HG03378 (cell line): ENCODE data around the gene CEP41.
A peak's percentile ranks its signal among the peaks of the same experiment; 100 is the strongest.

Source experiments
- ATAC-seq: cut with Tn5 transposase; IDR thresholded peaks from one replicate; pipeline ENCODE4 v1.9.1; 2021; ENCODE audit warnings: mild to moderate bottlenecking, moderate library complexity; ENCODE audit not compliant: unreplicated experiment

The CEP41 gene, protein sequence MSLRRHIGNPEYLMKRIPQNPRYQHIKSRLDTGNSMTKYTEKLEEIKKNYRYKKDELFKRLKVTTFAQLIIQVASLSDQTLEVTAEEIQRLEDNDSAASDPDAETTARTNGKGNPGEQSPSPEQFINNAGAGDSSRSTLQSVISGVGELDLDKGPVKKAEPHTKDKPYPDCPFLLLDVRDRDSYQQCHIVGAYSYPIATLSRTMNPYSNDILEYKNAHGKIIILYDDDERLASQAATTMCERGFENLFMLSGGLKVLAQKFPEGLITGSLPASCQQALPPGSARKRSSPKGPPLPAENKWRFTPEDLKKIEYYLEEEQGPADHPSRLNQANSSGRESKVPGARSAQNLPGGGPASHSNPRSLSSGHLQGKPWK

DNA sequence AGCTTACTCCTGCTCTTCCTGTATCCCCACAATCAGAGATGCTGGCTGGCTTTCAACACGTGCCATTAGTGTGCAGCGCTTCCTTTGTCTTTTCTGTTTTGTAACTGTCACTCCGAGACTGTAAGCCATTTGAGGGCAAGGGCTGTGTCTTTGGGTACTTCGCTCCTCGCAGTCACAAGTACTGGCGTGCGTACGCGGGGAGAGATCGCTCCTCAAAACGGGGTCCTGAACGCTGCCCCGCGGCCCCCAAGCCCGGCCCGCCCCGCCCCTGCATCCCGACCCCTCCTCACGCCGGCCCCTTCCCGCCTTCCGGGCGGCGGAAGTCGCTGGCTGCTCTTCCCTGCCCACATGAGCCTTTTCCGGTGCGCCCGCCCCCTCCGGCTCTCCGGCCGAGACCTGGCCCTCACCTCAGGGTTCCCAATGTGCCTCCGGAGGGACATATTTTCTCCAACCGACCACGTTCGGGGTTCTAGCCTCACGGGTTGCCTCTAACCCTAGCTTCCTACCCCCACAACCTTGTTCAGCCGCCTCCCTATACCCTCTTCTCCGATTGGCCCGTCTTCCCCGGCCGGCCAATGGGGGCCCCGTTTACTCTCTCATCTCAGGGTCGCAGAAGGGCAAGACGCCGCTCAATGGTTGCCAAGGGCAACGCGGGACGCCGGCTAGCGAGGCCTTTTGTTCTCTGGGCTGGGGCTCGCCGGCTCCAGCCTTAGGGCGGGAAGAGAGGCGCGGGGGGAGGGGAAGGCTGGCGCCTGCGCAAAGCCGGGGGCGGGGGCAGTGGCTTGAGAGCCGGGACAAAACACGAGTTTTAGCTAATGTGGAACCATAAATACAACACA, at the start of gene CEP41:
CEP41 (minus strand) TSS at position 490 of the 839 bp plus-strand sequence; CDS start at position 440, 50 bp downstream.
- ATAC-seq, result peak; percentile 91

DNA sequence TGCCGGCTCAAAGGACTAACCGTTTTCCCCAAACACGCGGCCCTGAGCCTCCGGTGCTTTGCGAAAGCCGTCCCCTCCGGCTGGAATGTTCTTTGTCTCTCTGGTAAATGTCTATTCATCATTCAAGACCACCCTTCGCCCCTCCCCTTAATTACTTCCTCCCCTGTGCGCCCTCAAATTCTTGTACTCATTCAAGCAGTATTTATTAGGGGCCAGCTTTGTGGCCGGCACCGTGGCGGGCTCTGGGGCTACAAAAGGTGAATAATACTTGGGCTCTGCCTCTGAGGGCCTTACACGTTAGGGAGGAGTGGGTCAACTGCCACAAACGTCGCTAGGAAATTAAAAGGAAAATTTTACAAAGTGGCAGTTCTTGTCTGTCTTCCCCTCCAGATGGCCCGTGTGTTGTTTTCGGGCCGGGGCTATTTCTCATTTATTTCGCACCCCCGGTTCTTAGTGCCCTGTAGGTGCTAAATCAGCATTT, 49.5 kb upstream of the CEP41 start:
- no peak for ATAC-seq

DNA sequence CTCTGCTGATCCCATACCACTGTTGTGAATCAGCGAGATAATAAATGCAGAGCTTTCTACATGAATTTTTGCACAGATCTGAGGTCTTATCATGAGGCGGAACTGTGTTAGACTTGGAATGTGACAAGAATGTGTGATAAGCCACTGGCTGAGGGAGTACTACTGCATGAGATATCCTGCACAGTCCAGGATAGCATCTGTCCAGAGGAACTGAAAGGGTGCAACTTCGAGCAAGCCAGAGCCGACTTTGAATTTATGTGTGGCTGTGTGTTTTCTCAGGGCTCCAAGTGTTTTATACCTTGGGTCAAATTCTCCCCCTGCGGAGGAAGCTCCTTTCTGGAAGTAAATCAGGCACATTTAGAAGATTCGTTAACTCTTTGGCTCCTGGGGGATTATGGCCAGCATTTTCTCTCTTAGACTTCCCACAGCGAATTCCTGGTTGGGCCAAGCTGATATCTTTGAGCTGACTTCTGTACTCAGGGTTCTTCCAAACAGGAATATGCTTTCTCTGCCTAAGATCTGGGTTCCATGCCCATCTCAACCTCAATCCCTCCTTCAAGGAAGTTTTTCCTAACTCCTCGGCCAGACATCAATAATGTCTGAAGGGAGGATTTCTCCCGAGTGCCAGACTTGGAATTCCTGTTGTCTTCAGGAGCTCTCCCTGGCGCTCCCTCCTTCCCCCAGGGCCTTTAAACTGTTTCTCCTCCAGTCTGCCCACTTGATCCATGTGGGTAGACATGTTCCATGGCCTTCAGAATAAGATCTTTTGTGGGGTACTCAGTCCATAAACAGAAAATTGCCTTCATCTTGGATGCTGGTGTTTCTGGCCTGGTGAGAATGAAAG, 48.5 kb upstream of the CEP41 start:
- no peak for ATAC-seq

DNA sequence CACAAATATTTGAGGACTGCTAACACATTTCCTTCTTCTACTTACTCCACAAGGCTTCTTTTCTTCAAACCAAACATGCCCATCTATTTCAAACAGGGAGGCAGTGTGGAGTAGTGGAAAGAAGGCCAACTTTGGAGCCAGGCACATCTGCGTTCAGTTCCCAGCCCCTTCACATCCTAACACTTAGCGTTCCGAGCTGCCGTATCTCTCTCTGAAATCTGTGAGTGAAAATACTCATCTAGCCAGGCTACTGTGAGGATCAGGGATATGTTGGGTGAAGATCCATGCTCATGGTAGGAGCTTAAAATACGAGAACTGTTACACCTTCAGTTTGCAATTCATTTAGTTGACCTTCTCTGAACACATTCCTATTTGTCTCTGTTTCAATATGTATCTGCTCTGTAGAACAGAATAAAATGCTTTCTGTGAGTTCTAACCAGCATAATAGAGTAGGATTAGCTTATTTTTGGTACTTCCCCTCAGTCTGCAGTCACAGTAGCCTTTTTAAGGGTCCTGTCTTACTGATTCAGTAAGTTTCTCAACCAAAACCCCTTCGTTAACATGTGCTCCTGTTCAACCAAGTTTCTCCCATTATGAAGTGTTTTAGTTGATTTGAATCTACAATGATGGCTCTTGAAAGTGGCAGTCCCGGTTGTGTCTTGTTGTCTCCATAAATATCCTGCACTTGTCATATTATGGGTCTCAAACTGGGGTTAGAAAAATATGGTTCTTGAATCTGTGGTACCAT, 47.8 kb upstream of the CEP41 start:
- ATAC-seq, result no peak

DNA sequence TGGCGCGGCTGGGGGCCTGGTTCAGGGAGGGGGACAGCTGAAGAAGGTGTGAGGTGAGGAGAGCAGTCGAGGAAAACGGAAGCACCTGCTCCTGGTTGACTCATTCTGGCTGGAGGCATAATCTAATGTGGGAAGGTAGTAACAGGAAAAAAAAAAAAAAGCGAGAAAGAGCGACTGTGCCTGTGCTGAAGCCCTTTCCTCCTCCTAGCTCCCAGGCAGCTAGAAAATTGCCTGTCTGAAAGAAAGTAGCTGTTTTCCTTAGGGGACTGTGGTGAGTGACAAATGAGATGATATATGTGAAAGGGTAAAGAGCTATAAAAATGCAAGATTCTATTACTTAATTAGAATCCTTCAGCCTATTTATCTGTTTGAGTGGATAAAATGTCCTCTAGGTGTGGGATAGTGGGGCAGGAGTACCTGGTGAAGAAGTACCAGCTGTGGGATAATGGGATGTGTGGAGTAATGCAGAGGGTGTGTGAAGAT, 46.2 kb upstream of the CEP41 start:
- no peak for ATAC-seq

DNA sequence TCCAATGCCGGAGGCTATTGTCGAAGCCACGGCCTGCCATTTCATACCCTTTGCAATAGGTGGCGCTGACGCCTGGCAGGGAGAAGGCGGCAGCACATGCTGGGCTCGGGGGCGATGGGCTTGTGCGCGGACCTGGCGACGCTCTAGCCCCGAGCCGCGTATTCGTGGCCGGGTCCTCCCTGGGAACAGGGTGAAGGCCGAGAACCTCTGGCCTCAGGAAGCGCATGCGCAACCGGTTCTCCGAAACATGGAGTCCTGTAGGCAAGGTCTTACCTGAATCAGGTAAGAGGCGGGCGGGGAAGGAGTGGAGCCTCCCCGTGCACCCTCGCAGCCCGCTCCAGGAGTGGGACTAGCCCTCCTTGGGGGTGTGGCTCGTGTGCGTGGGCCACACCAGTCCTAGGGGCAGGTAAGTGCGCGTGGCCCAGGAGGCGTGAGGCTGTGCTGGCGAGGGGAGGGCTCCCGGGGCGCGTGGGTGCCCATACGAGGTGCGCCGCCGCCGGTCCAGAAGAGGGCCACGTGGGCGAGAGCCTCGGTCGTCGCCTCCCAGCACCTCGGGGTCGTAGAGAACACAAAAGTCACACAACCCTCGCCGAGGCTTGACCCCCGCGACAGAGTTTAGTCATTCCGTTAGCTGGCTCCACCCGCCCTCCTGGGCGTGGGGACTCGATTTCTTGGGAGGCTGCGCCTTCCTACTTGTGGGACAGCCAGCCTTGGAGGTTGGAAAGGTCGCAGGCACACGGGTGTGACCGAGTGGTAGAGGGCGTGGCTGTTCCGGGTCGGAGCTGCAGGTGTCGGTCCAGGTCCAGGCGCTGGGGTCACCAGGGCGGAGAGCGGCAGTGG, 45.5 kb upstream of the CEP41 start:
- no peak for ATAC-seq

DNA sequence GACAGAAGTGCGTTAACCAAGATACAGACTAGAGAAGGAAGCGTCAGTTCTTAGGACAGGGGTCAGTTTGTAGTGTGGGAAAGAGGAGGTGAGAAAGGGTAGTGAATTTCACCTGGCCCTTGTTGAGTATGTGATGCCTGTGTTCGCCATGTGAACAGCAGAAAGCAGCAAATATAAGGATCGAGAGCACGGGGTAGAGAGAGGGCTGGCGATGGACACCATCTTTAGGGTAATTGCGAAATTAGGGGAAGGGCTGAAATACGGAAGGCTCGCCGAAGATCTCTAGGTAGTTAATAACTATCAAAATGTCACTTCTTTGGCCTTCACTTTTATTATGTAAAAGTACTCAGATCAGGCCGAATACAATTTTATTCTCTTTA, 44.9 kb upstream of the CEP41 start:
- ATAC-seq, result no peak

DNA sequence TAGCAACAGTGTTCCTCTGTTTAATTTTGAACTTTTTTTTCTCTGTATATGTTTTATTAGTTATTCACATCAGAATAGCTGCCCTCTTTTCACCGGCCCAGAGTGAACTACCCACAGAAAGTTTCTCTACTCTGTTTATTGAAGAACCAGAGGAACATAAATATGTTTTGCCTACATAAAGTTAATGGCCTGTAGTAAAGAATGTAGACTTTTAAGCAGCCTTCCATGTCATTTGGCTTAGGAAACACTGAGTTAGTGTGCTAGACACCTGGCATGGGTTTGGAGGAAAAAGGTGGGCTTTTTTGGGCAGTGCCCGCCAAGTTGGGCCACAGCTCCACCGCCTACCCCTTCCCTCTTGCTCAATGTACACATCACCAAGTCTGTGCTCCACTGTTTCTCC, 42.2 kb upstream of the CEP41 start:
- no peak for ATAC-seq

DNA sequence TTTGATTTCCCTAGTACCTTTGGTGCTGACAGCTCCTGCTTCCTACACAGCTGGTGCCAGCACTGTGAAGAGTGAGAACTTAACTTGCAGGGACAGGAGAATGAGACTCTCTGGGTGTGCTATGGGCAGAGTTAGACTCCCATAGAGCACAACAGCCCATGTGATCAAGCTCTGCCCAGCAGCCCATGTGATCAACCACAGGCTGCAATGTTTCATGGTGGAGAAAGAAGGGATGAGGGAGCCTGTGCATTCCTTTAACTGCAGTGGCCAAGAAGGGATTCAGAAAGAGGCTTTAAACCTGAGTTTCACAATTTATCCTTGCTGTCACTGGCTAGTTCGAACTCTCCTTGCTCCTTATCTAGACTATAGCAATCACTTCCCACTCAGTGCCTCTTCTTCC, 41.1 kb upstream of the CEP41 start:
- ATAC-seq, result no peak

DNA sequence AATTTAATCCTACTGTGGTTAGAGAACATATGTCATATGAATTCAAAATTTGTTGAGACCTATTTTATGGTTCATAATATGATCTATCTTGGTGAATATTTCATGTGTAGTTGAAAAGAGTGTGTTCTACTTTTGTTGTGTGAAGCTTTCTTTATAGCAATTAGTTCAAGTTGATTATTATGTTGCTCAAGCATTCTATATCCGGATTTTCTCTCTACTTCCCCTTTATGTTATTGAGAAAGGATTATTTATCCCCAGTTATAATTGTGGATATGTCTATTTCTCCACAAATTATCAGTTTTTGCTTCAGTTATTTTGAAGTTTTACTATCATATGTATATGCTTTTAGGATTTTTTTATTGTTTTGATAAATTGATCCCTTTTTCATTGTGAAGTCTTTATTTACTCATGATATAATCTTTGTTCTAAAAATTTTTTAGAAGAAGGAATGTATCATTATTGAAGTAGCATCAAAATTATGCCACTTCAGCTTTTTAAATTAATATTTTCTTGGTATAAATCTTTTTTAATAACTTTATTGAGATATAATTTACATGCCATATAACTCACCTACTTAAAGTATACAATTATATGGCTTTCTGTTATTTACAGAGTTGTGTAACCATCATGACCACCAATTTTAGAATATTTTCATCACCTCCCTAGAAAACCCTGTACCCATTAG, 39.0 kb upstream of the CEP41 start:
- no peak for ATAC-seq

DNA sequence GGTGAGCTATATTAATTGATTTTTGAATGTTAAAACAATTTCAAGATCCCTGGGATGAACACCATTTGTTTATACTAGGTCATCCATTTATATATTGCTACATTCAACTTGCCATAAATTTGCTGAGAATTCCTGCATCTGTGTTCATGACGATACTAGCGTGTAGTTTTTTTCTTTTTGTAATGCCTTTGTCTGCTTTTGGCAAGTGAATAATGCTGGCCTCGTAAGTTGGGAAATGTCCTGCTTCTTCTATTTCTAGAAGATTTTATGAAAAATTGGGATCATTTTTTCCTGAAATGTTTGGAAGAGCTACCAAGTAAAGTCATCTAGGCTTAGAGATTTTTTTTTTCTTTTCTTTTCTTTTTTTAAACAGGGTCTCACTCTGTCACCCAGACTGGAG, 38.2 kb upstream of the CEP41 start:
- ATAC-seq, result no peak

DNA sequence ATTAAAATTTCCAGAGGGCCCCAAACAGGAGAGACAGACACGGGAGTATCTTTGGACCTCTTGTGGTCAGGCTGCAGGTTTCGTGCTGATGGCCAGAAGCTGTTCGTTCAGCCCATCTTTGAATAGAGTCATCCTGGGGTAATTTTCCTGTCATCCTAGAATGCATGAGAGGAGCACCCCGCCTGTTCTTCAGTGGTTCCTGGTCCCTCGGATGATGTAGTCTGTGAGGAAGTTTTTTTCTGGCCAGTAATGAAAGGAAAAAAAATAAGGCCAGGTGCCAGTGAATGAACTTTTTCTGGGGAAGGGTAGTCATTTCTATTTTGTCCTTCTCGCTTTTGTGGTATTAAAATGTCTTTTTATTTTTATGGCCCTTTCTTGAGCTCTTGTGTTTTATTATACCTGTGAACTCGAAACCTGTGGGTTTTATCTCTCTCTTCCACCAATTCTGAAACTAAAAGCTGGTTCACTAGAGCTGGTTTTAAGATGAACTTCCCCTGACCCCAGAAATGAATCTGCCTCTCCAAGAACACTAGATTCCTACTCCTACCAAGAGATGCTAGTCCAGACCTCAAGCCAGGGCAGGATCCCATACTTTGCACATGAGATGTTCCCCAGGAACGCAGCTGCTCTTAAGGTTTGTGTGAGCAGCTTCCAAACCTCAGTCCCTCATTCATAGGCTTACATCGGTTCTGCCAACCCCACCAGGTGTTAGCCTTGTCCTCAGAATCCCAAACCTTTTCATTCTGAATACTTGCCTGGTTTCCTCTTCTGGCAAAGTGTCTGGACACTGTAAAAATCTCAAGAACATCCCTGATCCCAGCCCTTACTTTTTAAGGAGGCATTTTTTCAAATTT, 35.7 kb upstream of the CEP41 start:
- peak; percentile 95 for ATAC-seq

DNA sequence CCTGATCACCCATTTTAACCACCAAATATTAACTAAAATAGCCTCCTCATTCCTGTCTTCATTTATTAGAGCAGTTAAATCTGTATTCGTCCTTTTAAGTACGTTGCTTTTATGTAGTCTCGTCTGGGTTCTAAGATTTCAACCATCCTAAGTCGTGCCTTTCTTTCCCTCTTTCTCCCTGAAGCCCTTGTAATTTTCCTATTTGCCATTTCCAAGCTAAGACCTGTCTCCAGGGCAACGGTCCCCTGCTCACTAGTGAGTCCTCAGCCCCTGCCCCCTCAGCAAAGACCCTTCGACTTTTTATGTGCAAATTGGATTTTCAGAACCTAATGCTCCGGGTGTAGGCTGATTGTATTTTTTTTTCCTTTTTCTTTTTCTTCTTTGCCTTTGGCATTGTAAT, 35.0 kb upstream of the CEP41 start:
- ATAC-seq, result no peak

DNA sequence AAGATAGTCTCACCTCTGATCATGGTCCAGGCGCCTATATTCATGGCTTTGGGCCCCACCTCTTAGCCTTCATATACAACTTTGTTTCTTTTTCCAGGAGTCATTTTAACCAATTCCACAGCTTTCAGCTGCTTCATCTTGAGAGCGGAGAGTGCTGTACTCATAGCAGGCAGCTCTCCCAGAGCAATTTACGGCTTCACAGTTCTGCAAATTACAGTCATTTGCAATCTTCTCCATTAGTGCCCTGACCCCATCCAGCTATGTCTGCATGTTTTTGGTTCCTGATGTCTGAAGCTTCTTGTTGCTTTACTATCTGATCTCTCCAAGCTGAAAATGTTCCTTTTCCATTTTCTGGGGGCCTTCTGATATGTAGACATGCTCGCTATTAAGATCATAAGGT, 33.1 kb upstream of the CEP41 start:
- ATAC-seq, result no peak

DNA sequence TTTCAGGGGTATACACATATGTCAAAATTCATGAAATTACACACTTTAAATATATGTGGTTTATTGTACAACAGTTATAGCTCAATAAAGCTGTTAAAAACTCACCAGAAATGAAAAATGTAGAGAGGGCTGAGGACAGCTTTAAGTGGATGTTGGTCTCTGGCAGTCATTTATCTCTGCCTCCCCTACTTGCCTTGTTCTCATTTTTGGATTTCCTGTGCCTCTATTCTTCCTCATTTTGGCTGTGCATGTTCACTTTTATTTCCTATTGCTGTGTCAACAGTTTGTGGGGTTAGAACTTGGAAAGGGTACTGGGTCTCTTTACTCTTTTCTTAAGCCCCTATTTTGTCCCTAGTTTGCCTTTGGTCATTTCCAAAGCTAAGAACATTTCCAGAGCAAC, 32.5 kb upstream of the CEP41 start:
- no peak for ATAC-seq

DNA sequence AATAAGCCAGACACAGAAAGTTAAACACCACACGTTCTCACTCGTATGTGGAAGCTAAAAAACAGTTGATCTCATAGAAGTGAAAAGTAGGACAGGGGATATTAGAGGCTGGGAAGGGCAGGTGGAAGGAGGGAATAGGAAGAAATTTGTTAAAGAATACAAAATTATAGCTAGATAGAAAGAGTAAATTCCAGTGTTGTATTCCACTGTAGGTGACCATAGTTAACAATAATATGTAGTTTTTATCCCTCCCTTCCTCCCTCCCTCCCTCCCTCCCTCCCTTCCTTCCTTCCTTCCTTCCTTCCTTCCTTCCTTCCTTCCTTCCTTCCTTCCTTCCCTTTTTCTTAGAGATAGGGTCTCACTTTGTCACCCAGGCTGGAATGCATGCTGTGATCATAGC, 31.2 kb upstream of the CEP41 start:
- ATAC-seq, result no peak

DNA sequence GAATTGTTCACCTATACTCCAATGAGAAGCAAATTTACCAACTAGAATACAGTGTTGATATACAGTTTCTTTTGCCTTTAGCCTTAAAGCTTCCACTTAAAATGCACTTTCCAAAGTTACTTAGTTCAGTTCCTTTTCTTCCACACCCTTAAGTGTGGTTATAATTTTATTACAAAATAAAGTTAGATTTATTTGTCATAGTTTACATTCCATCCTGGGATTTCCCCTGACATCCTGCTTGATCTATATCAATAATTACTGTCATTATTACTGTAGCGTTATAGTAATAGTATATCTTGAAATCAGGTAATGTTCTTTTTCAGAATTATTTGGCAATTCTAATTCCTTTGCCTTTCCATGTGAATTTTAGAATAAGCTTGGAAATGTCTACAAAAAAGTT, 27.8 kb upstream of the CEP41 start:
- no peak for ATAC-seq
